HT-29 (cell line): ENCODE data around the gene NBPF20. TPM values are rescaled to one million over a fixed set of nuclear protein-coding genes. Genes with fewer than 3 reads are reported as not detected.
"Not testable (repeated sequence)": the region's sequence is repeated elsewhere in the genome, so short reads cannot be mapped to it uniquely, and the experiment has no call there.

Experiments used
- DNase-seq: peaks from one replicate; pipeline ENCODE4 v3.0.0-alpha.2; 2015; ENCODE audit warnings: low spot score
- total RNA-seq: library from RNA; depleted of rRNA; stranded (reverse); fragments of >200 nt; shearing (Covaris generic); gene quantifications from 2 replicates; pipeline ENCODE4 v1.2.3, GENCODE V29; 2014; rRNA removed

NBPF20 gene, protein sequence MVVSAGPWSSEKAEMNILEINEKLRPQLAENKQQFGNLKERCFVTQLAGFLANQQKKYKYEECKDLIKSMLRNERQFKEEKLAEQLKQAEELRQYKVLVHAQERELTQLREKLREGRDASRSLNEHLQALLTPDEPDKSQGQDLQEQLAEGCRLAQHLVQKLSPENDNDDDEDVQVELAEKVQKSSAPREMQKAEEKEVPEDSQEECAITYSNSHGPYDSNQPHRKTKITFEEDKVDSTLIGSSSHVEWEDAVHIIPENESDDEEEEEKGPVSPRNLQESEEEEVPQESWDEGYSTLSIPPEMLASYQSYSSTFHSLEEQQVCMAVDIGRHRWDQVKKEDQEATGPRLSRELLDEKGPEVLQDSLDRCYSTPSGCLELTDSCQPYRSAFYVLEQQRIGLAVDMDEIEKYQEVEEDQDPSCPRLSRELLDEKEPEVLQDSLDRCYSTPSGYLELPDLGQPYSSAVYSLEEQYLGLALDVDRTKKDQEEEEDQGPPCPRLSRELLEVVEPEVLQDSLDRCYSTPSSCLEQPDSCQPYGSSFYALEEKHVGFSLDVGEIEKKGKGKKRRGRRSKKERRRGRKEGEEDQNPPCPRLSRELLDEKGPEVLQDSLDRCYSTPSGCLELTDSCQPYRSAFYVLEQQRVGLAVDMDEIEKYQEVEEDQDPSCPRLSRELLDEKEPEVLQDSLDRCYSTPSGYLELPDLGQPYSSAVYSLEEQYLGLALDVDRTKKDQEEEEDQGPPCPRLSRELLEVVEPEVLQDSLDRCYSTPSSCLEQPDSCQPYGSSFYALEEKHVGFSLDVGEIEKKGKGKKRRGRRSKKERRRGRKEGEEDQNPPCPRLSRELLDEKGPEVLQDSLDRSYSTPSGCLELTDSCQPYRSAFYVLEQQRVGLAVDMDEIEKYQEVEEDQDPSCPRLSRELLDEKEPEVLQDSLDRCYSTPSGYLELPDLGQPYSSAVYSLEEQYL (N-terminal part only)
- 0.38 and 0.39 TPM in 2 replicates for total RNA-seq

GRCh38 chr1:145425436-145426029 lies at the start of gene NBPF20:
Gene NBPF20, minus strand, starts transcription at chr1:145425603. Its CDS starts 20,331 bp downstream, at chr1:145405272.
- DNase-seq: peak; percentile 45

- DNase-seq: not testable (repeated sequence)
Observed at GRCh38 chr1:145474837-145475368, 49.5 kb upstream of the NBPF20 start.

- DNase-seq: not testable (repeated sequence)
Observed at GRCh38 chr1:145472731-145473130, 47.3 kb upstream of the NBPF20 start.

DNA sequence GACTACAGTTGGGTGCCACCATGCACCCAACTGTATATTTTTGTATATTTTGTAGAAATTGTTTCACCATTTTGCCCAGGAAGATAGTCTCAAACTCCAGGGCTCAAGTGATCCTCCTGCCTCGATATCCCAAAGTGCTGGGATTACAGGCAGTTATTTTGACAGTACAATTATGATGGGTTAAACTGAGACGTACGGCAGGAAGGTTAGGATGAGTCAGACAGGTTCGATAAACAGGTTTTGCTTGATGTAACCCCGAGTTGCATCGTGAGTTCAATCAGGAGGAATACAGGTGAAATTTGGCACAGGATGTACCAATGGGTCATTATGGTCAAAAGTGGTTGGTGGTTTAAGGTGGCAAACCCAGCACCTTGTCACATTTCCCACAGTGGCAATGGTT lies 46.0 kb upstream of the NBPF20 start:
- not testable (repeated sequence) for DNase-seq

DNA sequence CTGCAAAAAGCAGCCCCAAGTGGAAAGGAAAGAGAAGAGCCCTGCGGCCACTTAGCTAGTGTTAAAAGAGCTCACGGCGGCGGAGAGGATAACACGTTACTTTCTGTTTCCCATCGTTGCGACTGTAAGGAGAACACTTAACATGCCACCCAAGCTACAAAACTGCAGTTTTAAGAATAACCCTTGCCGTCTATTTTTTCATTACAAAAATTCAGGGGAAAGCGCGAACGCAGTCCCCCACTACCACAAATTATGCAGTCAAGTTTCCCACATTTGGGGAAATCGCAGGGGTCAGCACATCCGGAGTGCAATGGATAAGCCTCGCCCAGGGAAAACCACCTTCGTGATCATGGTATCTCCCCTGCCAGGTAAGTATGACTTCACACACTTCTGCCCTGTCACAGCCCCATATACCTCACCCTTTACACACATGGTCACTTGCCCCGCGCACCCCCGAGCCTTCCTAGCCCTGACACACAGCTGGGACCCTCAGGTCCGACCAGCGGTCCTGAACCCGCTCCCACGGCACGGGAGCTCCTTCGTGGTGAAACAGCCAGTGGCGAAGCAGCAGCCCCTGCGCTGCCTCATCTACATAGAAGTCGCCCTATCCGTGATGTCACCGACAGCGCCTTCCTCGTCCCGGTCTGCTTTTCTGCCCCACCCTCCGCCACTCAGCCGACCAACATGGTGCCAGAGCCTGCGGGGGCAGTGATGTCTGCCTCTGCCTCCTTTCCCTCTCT lies 40.2 kb upstream of the NBPF20 start:
- DNase-seq: peak; percentile 90

DNA sequence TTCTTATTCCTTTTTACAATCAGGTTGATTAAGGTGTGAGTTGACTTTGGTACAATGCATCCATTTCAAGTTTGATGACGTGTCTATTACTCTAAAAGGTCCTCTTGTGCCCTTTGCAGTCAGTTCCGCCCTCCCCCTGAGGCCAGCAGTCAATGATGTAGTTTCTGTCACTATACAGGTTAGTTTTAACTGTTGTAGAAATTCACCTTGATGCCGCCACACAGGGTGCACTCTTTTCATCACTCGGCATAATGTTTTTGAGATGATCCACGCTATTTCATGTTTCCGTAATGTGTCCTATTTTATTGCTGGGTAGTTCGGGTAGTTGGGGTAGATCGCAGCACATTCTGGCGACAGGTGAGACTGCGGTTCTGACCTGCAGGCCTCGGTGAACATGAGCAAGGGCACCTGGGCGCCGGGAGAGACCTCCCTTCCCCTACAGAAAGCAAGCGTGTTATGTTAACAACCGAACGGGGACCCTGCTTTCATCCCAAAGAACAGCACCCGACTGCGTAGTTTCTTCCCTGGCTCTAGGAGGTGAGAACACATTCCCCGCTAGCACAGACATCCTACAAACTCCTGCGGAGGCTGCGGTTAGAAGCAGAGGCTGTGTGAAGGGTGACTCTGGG lies 39.4 kb upstream of the NBPF20 start:
- not testable (repeated sequence) for DNase-seq

DNA sequence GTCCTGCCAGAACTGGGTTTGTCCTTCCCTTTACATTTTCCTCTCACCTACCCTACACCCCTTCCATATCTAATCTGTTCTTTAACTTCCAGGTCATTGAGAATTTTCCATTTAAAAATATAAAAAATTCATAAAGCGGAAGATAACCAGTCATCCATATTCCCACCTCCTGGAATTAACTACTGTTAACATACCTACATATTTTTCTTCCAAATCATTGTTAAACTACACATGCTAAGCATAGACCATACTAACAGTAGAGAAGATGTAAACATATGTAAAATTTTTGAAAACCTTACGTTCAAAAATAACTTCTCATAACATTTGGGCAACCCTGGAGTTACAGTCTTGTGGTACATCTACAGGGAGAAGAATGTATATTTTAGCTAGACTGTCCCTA lies 38.6 kb upstream of the NBPF20 start:
- not testable (repeated sequence) for DNase-seq

DNA sequence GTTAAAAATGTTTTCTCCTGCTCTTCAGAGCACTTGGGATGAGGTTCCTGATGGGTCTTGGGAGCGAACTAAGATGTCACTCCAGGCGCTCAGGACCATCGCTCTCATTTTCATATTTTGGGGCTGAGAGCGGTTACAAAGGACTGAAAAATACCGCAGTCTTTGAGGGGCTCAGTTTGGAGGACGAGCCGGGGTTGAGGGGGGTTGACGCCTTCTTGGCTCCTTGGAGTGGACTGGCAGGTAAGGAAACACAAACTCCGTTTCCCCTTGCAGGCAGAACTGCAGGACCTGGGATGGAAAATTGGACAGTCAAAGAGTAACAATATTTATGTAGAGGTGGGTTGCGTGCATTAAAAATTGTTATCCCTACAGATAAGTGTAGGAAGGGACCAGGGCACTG lies 35.3 kb upstream of the NBPF20 start:
- not testable (repeated sequence) for DNase-seq

- not testable (repeated sequence) for DNase-seq
Observed at GRCh38 chr1:145460048-145460447, 34.6 kb upstream of the NBPF20 start.

- DNase-seq: not testable (repeated sequence)
Observed at GRCh38 chr1:145459591-145459990, 34.2 kb upstream of the NBPF20 start.

DNA sequence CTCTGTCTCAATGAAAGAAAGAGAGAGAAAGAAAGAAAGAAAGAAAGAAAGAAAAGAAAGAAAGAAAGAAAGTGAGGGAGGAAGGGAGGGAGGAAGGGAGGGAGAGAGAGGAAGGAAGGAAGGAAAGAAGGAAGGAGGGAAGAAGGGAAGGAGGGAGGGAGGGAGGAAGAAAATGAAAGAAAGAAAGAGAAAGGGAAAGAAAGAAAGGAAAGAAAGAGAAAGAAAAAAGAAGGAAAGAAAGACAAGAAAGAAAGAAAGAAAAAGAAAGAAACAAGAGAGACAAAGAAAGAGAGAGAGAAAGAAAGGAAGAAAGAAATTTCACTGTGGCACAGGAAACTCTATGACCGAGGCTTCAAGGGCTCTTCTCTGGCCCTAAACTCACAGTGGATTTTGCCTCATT lies 33.7 kb upstream of the NBPF20 start:
- DNase-seq: not testable (repeated sequence)

DNA sequence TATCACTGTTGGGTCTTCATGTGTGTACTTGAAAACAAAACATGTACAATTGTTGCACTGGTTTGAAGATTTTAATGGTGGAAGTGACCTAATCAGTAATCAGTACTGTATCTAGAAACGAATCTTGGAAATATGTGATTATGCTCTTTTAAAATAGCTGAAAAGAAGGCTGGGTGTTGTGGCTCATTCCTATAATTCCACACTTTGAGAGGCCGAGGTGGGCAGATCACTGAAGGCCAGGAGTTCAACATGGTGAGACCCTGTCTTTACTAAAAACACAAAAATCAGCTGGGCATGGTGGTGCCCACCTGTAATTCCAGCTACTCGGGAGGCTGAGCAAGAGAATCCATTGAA lies 29.4 kb upstream of the NBPF20 start:
- not testable (repeated sequence) for DNase-seq

- DNase-seq: not testable (repeated sequence)
Observed at GRCh38 chr1:145453873-145454823, 28.7 kb upstream of the NBPF20 start.

DNA sequence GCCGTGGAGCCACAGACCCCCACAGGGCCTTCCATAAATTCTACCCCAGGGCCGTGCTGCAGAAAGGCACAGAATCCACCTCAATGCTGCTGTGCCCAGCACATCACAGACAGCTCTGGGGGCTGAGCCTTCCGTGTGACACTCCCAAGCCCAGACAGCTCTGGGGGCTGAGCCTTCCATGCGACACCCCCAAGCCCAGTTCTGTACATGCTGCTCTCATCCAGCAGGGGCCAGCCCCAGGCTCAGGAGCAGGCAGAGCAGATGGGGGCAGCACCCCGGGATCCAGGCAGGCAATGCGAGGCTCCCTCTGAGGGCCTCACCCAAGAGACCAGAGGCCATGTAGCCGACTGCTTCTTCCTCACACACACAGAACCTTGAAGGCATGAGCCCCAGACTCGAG lies 27.1 kb upstream of the NBPF20 start:
- DNase-seq: not testable (repeated sequence)

- not testable (repeated sequence) for DNase-seq
Observed at GRCh38 chr1:145451914-145452313, 26.5 kb upstream of the NBPF20 start.

DNA sequence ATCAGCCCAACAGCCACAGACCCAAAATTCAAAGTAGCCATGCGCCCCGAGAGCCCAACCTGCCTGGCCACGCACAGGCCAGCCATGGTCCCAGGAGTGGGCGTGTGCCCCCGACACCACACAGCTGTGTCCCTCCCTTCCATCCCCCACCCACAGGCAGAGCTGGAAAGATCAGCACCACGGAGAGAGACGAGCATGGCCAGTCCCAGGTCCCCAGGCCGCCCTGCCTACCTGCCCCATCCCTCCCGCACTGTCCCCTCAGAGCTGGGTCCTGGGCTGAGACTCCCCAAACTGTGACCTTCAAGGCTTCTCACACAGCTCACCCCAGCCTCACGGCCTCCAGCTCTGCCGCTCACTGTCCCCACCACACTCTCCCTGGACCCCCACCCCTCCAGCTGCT lies 19.8 kb upstream of the NBPF20 start:
- DNase-seq: not testable (repeated sequence)

- DNase-seq: not testable (repeated sequence)
Observed at GRCh38 chr1:145442340-145442739, 16.9 kb upstream of the NBPF20 start.

DNA sequence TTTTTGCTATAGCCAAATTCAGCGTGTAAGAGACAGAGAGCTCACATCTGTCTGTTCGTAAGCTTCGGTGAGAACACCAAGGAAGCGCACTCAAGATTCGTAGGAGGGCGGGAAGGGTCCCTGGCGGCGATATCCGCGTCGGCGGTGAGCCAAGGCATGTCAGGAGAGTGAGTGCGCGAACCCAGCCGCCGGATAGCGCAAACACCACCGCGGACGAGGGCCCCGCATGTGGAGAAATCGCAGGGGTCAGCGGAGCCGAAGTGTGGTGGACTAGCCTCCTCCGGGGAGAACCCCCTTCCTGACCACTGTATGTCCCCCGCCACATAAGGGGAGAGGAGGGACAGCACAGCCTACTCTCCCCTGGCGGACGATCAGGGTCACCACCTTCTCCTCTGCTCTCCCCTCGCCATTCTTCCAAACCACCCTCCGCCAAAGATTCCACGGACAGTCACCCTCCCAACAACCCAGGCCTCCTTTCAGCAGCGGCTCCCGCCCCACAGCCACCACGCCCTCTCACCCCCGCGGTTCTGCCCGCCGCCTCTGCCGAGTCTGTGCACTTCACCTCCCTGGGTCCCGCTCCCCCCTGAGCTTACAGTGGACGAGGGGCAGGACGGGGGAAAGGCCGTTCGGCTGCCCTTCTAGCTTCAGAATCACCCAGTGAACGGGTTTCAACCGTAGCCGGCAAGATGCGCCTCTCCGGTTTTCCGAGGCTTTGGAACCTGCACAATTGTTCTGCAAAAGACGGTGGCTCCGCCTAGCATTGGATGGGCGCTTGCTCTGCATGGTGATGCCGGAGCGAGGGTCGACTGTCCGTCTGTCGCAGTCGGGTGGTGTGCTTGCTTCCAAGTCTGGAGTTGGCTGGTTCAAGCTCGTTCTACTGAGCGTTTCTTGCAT lies 6.2 kb upstream of the NBPF20 start:
- not testable (repeated sequence) for DNase-seq
